HCT116 (cell line): Measurements from ENCODE around the gene GRIPAP1. TPM values are rescaled to one million over a fixed set of nuclear protein-coding genes. Genes with fewer than 3 reads are reported as not detected.

Experiments used
- ATAC-seq: fragments of 200-7000 bp; cut with Tn5 transposase; 2 replicates; pipeline ENCODE4 v1.9.1; 2020; ENCODE audit warnings: mild to moderate bottlenecking, moderate library complexity
- BruUV-seq: library from RNA; stranded (reverse); fragments of 400-500 nt; replicated peaks from 2 replicates; lab custom pipeline; 2021; lab: Mats Ljungman, UMichigan
- CTCF ChIA-PET: fragments of 300-600 bp; sonication (Branson Sonifier 250); formaldehyde crosslinking; loops from one replicate; lab custom pipeline; 2021; ENCODE audit warnings: antibody characterized with exemption; lab: Charles Lee
- POLR2A ChIA-PET: fragments of 300-600, 350-600 bp; sonication (Branson Sonifier 250); formaldehyde crosslinking; loops from one replicate; lab custom pipeline; 2021; ENCODE audit warnings: antibody characterized with exemption; lab: Charles Lee
- RAD21 ChIA-PET, 2 experiments: fragments of 300-600 bp; sonication (Branson Sonifier 250); formaldehyde crosslinking; loops; one replicate each; lab custom pipeline; 2023; ENCODE audit warnings: low total read pairs in 2 of 2; ENCODE audit not compliant: uncharacterized antibody in 2 of 2, unreplicated experiment in 2 of 2, low non-redundant PET in 1 of 2; lab: Charles Lee
- DNase-seq: peaks from one replicate; pipeline ENCODE4 v3.0.0-alpha.2; 2010; ENCODE audit warnings: low read depth, low spot score
- H2AFZ ChIP-seq: fragments of 200-600 bp; shearing (Covaris generic), sonication (generic); 2 replicates; pipeline ENCODE4 v1.6.1; 2017; ENCODE audit warnings: low read depth, mixed run types, mixed read lengths, antibody characterized with exemption, low read length; ENCODE audit not compliant: poor library complexity, severe bottlenecking
- H3K27ac ChIP-seq: 2 replicates; pipeline ENCODE4 v1.5.1; 2012; ENCODE audit warnings: low read depth, low read length
- H3K27me3 ChIP-seq: fragments of 200-600 bp; sonication (generic); 2 replicates; pipeline ENCODE4 v1.6.1; 2016; ENCODE audit warnings: mixed run types, low read length, mixed read lengths; ENCODE audit not compliant: insufficient read depth
- H3K36me3 ChIP-seq, 2 experiments: fragments of 200-500 bp in 1 of 2; fragments of 200-600 bp in 1 of 2; sonication (Bioruptor generic) in 1 of 2; sonication (generic) in 1 of 2; 2 replicates each; pipeline versions ENCODE4 v1.5.1 to v1.6.1; 2014 to 2016; ENCODE audit warnings: low read length in 2 of 2, inconsistent platforms in 1 of 2, mixed read lengths in 1 of 2, mixed run types in 1 of 2; ENCODE audit not compliant: insufficient read depth in 2 of 2, control insufficient read depth in 1 of 2
- H3K4me1 ChIP-seq, 2 experiments: fragments of 200-600 bp in 1 of 2; sonication (generic) in 1 of 2; 2 replicates each; pipeline versions ENCODE4 v1.5.1 to v1.6.1; 2012 to 2017; ENCODE audit warnings: low read length in 2 of 2, inconsistent platforms in 1 of 2, mild to moderate bottlenecking in 1 of 2, mixed read lengths in 1 of 2, mixed run types in 1 of 2, moderate library complexity in 1 of 2; ENCODE audit not compliant: insufficient read depth in 2 of 2, control insufficient read depth in 1 of 2
- H3K4me2 ChIP-seq: fragments of 200-600 bp; sonication (generic); 2 replicates; pipeline ENCODE4 v1.6.1; 2017; ENCODE audit warnings: mixed run types, low read length, mixed read lengths
- H3K4me3 ChIP-seq, 2 experiments: fragments of 200-600 bp in 1 of 2; sonication (generic) in 1 of 2; replicated peaks in 1 of 2; 2 replicates each; pipeline ENCODE4 v1.5.1; 2011 to 2016; ENCODE audit warnings: low read length in 2 of 2, control low read depth in 1 of 2, low read depth in 1 of 2, mild to moderate bottlenecking in 1 of 2, mixed read lengths in 1 of 2, mixed run types in 1 of 2
- H3K79me2 ChIP-seq: fragments of 200-600 bp; sonication (generic); 2 replicates; pipeline ENCODE4 v1.6.1; 2017; ENCODE audit warnings: mild to moderate bottlenecking, mixed run types, low read length, moderate library complexity, mixed read lengths; ENCODE audit not compliant: insufficient read depth
- H3K9ac ChIP-seq: fragments of 200-600 bp; sonication (generic); 2 replicates; pipeline ENCODE4 v1.6.1; 2016; ENCODE audit warnings: low read length, mixed read lengths
- H3K9me2 ChIP-seq: fragments of 200-600 bp; sonication (generic), shearing (Covaris generic); 2 replicates; pipeline ENCODE4 v1.6.1; 2017; ENCODE audit warnings: mixed run types, mild to moderate bottlenecking, moderate library complexity; ENCODE audit not compliant: insufficient read depth
- H3K9me3 ChIP-seq, 2 experiments: fragments of 200-500 bp in 1 of 2; fragments of 200-600 bp in 1 of 2; sonication (Bioruptor generic) in 1 of 2; sonication (generic) in 1 of 2; 2 replicates each; pipeline ENCODE4 v1.6.1; 2014 to 2017; ENCODE audit warnings: low read length in 2 of 2, mixed read lengths in 2 of 2, inconsistent platforms in 1 of 2, low read depth in 1 of 2, mild to moderate bottlenecking in 1 of 2, mixed run types in 1 of 2, moderate library complexity in 1 of 2; ENCODE audit not compliant: control insufficient read depth in 1 of 2, insufficient read depth in 1 of 2
- H4K20me1 ChIP-seq: fragments of 200-600 bp; sonication (generic), shearing (Covaris generic); 2 replicates; pipeline ENCODE4 v1.6.1; 2017; ENCODE audit warnings: mixed run types, mild to moderate bottlenecking, moderate library complexity; ENCODE audit not compliant: insufficient read depth
- CBX3 ChIP-seq: IDR thresholded peaks from 2 replicates; pipeline ENCODE4 v1.6.1; 2012; ENCODE audit warnings: low read depth
- CEBPB ChIP-seq: IDR thresholded peaks from 2 replicates; pipeline ENCODE4 v1.6.1; 2012; ENCODE audit warnings: low read depth
- EGR1 ChIP-seq: IDR thresholded peaks from 2 replicates; pipeline ENCODE4 v1.6.1; 2012; ENCODE audit warnings: low read depth
- ELF1 ChIP-seq: IDR thresholded peaks from 2 replicates; pipeline ENCODE4 v1.6.1; 2012; ENCODE audit warnings: low read depth, borderline replicate concordance
- EZH2 ChIP-seq: fragments of 200-600 bp; sonication (generic); IDR thresholded peaks from 2 replicates; pipeline ENCODE4 v1.6.1; 2017; ENCODE audit warnings: antibody characterized with exemption, mixed run types
- EZH2phosphoT487 ChIP-seq: fragments of 200-600 bp; IDR thresholded peaks from 2 replicates; pipeline ENCODE4 v1.6.1; 2018; ENCODE audit warnings: antibody characterized with exemption, borderline replicate concordance
- FOSL1 ChIP-seq: IDR thresholded peaks from 2 replicates; pipeline ENCODE4 v1.6.1; 2012; ENCODE audit warnings: low read depth
- JUND ChIP-seq: IDR thresholded peaks from 2 replicates; pipeline ENCODE4 v1.6.1; 2012
- POLR2A ChIP-seq: IDR thresholded peaks from 2 replicates; pipeline ENCODE4 v1.7.0; 2011; ENCODE audit warnings: borderline replicate concordance; ENCODE audit not compliant: insufficient read depth, insufficient read length; ENCODE audit errors: extremely low read depth
- POLR2AphosphoS5 ChIP-seq: IDR thresholded peaks from 2 replicates; pipeline ENCODE4 v1.6.1; 2011; ENCODE audit warnings: mild to moderate bottlenecking, low read depth, low read length, moderate library complexity
- RAD21 ChIP-seq: IDR thresholded peaks from 2 replicates; pipeline ENCODE4 v1.6.1; 2012; ENCODE audit warnings: low read depth, mild to moderate bottlenecking
- SRF ChIP-seq: IDR thresholded peaks from 2 replicates; pipeline ENCODE4 v1.6.1; 2012; ENCODE audit warnings: low read depth
- TCF7L2 ChIP-seq: IDR thresholded peaks from 2 replicates; pipeline ENCODE4 v1.7.0; 2011; ENCODE audit warnings: borderline replicate concordance, inconsistent platforms; ENCODE audit not compliant: insufficient read depth, insufficient read length; ENCODE audit errors: extremely low read depth
- YY1 ChIP-seq: IDR thresholded peaks from 2 replicates; pipeline ENCODE4 v1.6.1; 2011; ENCODE audit warnings: low read length, low read depth, moderate library complexity, mild to moderate bottlenecking; ENCODE audit not compliant: insufficient replicate concordance; ENCODE audit errors: extremely low read depth
- ZFX ChIP-seq: fragments of 450-650 bp; IDR thresholded peaks from 2 replicates; pipeline ENCODE4 v1.6.1; 2017
- ZNF274 ChIP-seq: fragments of 200-500 bp; sonication (Bioruptor generic); IDR thresholded peaks from 2 replicates; pipeline ENCODE4 v1.6.1; 2014; ENCODE audit warnings: mild to moderate bottlenecking, low read depth, low read length, inconsistent platforms
- intact Hi-C: fragments of 100-400 bp; cut with micrococcal nuclease; formaldehyde crosslinking; loops from 2 replicates; pipeline ENCODE4 v1.10.0; 2022
- total RNA-seq: library from RNA; stranded (reverse); gene quantifications from one replicate; pipeline ENCODE4 v1.2.1, GENCODE V29; 2021; ENCODE audit not compliant: unreplicated experiment
- TF ChIP-seq, protein P1 (sequence below): IDR thresholded peaks from 2 replicates; pipeline ENCODE4 v1.6.1; 2012
- TF ChIP-seq, protein P2 (sequence below): IDR thresholded peaks from 2 replicates; pipeline ENCODE4 v1.6.1; 2012
- TF ChIP-seq, protein P3 (sequence below): IDR thresholded peaks from 2 replicates; pipeline ENCODE4 v1.6.1; 2011; ENCODE audit warnings: mild to moderate bottlenecking, low read length, moderate library complexity; ENCODE audit not compliant: insufficient replicate concordance; ENCODE audit errors: extremely low read depth
- TF ChIP-seq, protein P4 (sequence below): IDR thresholded peaks from 2 replicates; pipeline ENCODE4 v1.6.1; 2012; ENCODE audit warnings: low read depth

The GRIPAP1 gene
- total RNA-seq, 1 experiment from 2014 or later, result 39.4 TPM

DNA sequence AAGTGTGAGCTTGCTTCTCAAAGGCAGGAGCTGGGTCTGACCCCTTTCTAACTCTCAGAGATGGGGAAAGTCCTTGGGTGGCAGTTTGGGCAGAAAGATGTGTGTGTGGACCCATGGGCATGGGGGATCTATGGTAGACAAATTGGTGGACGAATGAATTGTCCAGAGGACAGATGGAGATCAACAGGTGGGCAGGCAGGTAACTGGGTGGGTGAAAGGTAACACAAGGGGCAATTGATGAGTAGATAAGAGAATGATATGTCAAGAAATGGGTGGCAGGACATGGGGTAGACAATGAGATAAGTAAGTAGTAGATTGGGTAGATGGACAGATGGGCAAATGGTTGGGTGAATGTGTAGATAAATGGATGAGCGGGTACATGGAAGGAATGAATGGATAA lies 27.5 kb downstream of the GRIPAP1 start:
- no peak overlapping the region for H3K9ac ChIP-seq
- DNase-seq (no peak), ATAC-seq (no peak)
- H2AFZ ChIP-seq, result no peak overlapping the region
- CTCF ChIA-PET, result no interaction called here
- no peak overlapping the region for H3K4me3 ChIP-seq
- H3K36me3 ChIP-seq, result peaks cover 0 to 2% of the 10 kb centered on the region in 2 experiments; a peak in 1 of 4 replicates
- H3K4me1 ChIP-seq, result no peaks in the 10 kb centered on the region
- BruUV-seq, result no TSS peak
- H3K9me3 ChIP-seq, result no peaks in the 10 kb centered on the region
- H3K9me2 ChIP-seq, result no peaks in the 10 kb centered on the region
- POLR2A ChIA-PET, result no interaction called here
- H4K20me1 ChIP-seq, result no peaks in the 10 kb centered on the region
- no peaks in the 10 kb centered on the region for H3K79me2 ChIP-seq
- intact Hi-C loops, result no loop called here
- no peak overlapping the region for H3K4me2 ChIP-seq
- TF ChIP-seq CBX3, result no peak
- TF ChIP-seq FOSL1, result no peak
- TF ChIP-seq ZFX, result no peak
- no peak for TF ChIP-seq EZH2
- TF ChIP-seq CEBPB, result no peak
- TF ChIP-seq, protein P1, sequence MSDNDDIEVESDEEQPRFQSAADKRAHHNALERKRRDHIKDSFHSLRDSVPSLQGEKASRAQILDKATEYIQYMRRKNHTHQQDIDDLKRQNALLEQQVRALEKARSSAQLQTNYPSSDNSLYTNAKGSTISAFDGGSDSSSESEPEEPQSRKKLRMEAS, result no peak
- TF ChIP-seq POLR2AphosphoS5, result no peak
- TF ChIP-seq TCF7L2, result no peak
- TF ChIP-seq, protein P2, sequence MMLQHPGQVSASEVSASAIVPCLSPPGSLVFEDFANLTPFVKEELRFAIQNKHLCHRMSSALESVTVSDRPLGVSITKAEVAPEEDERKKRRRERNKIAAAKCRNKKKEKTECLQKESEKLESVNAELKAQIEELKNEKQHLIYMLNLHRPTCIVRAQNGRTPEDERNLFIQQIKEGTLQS, result no peak
- TF ChIP-seq ZNF274, result no peak
- no peak for TF ChIP-seq EZH2phosphoT487
- no peak for TF ChIP-seq RAD21
- TF ChIP-seq POLR2A, result no peak
- no peak for TF ChIP-seq ELF1
- TF ChIP-seq EGR1, result no peak
- no peak for TF ChIP-seq JUND
- TF ChIP-seq SRF, result no peak
- TF ChIP-seq, protein P3, sequence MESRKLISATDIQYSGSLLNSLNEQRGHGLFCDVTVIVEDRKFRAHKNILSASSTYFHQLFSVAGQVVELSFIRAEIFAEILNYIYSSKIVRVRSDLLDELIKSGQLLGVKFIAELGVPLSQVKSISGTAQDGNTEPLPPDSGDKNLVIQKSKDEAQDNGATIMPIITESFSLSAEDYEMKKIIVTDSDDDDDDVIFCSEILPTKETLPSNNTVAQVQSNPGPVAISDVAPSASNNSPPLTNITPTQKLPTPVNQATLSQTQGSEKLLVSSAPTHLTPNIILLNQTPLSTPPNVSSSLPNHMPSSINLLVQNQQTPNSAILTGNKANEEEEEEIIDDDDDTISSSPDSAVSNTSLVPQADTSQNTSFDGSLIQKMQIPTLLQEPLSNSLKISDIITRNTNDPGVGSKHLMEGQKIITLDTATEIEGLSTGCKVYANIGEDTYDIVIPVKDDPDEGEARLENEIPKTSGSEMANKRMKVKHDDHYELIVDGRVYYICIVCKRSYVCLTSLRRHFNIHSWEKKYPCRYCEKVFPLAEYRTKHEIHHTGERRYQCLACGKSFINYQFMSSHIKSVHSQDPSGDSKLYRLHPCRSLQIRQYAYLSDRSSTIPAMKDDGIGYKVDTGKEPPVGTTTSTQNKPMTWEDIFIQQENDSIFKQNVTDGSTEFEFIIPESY, result no peak
- TF ChIP-seq YY1, result no peak
- TF ChIP-seq, protein P4, sequence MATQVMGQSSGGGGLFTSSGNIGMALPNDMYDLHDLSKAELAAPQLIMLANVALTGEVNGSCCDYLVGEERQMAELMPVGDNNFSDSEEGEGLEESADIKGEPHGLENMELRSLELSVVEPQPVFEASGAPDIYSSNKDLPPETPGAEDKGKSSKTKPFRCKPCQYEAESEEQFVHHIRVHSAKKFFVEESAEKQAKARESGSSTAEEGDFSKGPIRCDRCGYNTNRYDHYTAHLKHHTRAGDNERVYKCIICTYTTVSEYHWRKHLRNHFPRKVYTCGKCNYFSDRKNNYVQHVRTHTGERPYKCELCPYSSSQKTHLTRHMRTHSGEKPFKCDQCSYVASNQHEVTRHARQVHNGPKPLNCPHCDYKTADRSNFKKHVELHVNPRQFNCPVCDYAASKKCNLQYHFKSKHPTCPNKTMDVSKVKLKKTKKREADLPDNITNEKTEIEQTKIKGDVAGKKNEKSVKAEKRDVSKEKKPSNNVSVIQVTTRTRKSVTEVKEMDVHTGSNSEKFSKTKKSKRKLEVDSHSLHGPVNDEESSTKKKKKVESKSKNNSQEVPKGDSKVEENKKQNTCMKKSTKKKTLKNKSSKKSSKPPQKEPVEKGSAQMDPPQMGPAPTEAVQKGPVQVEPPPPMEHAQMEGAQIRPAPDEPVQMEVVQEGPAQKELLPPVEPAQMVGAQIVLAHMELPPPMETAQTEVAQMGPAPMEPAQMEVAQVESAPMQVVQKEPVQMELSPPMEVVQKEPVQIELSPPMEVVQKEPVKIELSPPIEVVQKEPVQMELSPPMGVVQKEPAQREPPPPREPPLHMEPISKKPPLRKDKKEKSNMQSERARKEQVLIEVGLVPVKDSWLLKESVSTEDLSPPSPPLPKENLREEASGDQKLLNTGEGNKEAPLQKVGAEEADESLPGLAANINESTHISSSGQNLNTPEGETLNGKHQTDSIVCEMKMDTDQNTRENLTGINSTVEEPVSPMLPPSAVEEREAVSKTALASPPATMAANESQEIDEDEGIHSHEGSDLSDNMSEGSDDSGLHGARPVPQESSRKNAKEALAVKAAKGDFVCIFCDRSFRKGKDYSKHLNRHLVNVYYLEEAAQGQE, result no peak
- RAD21 ChIA-PET, result no interaction called here
- H3K27me3 ChIP-seq, result no peaks in the 10 kb centered on the region
- no peak overlapping the region for H3K27ac ChIP-seq
